SK-MEL-5 (cell line): Measurements from ENCODE around the gene VWC2L. TPM values are rescaled to one million over a fixed set of nuclear protein-coding genes. Genes with fewer than 3 reads are reported as not detected.
A peak's percentile ranks its signal among the peaks of the same experiment; 100 is the strongest.

Experiments
- DNase-seq: peaks from one replicate; pipeline ENCODE4 v3.0.0-alpha.2; 2016; ENCODE audit warnings: low read depth, low spot score
- in situ Hi-C: cut with HindIII; loops from 2 replicates; pipeline ENCODE4 v1.10.0; 2016; ENCODE audit warnings: low sequenced_read_pairs, high pct_unique_total_duplicates, low pct_unique_long_range_greater_than_20kb
- polyA plus RNA-seq, 2 experiments: library from polyadenylated mRNA; depleted of rRNA; stranded (reverse); fragments of >200 nt; gene quantifications; 2 replicates each; pipeline ENCODE4 v1.2.3, GENCODE V29; 2015
- total RNA-seq: library from RNA; depleted of rRNA; stranded (reverse); fragments of >200 nt; shearing (Covaris generic); gene quantifications from 2 replicates; pipeline ENCODE4 v1.2.3, GENCODE V29; 2014; rRNA removed

VWC2L gene
- total RNA-seq, result not detected in 2 replicates
- polyA plus RNA-seq (2015; cell fraction: cytosol; rRNA removed), result not detected in 2 replicates
- not detected in 2 replicates for polyA plus RNA-seq (2015; cell fraction: nucleus; rRNA removed)

DNA sequence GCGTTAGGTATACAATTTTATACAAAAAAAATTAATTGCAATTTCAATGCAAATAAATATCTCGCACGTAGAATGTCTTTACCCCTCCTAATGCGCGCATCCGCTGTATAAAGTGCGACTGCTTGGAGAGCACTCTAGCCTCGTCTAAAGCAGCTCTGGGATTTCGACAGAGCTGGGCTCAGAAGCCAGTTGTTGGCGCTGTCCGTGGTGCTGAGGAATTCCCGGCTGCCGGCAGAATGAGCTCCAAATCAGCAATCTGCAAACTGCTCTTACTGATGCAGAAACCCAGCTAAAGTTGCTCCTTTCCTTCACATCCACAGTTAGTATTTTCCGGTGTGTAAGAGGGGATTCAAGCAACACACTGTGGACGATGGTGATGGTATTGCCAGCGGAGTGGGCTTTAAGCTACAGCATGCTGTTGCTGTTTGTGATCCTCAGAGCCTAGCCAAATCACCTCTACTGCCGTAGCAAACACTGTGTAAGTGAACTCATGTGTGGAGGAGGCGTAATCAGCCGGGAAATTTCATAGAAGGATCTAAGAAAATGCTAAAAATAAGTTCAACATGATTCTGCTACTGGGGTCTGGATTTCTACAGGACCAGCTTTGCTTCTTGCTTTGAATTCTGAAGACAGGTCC lies at the start of gene VWC2L:
Gene VWC2L (plus strand): TSS at position 137 of the 637 bp plus-strand sequence. CDS start 3,140 bp downstream, outside the sequence.
- in situ Hi-C loops, result no loop called here
- DNase-seq, result peak; percentile 64

DNA sequence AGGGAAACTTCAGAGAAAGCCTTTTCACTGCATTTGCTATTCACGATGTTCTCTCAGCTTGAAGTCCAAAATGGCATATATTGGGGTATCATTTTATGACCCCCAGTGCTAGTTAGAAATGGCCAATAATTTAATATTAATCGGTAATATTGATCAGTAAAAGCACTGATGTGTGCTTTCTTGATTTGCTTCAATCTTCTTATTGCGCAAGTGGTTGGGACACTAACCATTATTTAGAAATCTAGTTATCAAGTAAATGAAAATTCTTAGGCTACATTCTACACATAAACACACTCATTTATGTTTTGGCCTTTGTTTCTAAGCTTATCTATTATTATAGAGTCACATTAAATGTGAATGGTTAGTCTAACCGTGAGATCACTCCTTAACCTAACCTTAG lies 49.7 kb upstream of the VWC2L start:
- in situ Hi-C loops, result no loop called here
- DNase-seq, result no peak

DNA sequence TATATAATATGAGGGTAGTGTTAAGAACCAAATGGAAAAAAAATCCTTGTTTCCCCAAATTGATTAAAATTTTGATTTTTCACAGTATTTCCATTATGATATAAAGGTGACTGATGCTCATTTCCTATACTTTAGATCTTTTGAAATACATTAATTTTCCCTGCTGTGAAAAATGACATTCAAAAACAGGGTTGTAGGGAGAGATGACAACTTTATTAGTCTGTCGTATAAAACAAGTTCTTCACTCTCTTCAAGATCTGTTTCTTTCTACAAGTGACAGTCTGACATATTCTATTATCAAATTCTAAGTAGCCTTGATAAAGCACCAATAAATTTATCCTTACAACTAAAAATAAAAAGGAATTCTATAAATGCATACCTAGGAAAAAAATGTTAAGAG lies 45.3 kb upstream of the VWC2L start:
- in situ Hi-C loops, result no loop called here
- DNase-seq, result no peak

DNA sequence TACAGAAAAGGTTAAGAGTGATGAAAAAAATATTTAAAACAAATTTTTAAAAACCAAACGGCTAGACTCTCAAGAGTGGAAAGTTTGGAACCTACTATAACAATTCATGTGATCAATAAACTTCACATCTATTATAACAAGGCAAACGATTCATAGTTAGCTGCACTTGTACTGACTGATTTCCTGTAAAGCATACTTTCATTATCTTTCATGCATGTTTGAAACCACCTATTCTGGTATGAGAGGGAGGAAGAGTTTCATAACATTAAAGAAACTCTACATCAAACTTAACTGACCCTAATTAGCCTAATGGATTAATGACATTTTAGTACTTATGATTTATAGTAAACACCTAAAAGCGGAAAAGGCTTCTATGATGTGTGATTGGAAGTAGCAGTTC lies 43.7 kb upstream of the VWC2L start:
- in situ Hi-C loops, result no loop called here
- no peak for DNase-seq

DNA sequence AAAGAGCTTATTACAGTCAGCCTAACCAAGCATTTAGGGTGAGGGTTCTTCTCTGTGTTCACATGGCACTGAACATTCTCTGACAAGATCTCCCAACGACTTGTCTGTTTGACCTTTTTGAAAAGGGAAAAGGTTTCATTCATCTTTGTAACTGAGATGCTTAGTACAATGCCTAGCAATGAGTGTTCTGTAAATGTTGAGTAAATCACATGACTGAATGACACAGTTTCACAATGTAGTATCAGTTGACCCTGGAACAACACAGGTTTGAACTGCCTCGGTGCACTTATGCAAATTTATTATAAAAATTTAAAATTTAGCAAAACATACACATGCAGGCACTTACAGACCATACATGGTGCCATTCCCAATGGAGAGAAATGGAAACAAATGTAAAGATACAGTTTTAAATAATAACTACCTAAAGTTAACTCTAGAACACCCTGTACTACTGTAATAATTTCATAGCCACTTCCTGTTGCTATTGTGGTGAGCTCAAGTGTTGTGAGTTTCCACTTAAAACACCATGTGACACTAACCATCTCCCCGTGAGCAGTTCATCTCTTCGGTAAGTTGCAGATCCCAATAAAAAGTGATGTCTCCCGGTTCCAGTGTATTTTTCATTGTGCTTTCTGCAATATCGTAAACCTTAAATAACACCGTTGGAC lies 34.1 kb upstream of the VWC2L start:
- in situ Hi-C loops, result no loop called here
- DNase-seq, result peak; percentile 15

DNA sequence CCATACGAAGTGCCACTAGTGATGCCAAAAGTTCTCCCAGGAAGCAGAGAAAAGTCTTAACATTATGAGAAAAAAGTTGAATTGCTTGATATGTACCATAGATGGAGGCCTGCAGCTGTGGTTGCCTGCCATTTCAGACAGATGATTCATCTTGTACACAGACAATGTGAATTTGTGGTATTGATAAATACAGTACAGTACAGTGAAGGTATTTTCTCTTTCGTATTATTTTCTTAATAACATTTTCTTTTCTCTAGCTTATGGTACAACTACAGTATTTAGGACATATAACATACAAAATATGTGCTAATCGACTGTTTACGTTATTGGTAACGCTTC lies 33.6 kb upstream of the VWC2L start:
- in situ Hi-C loops, result no loop called here

DNA sequence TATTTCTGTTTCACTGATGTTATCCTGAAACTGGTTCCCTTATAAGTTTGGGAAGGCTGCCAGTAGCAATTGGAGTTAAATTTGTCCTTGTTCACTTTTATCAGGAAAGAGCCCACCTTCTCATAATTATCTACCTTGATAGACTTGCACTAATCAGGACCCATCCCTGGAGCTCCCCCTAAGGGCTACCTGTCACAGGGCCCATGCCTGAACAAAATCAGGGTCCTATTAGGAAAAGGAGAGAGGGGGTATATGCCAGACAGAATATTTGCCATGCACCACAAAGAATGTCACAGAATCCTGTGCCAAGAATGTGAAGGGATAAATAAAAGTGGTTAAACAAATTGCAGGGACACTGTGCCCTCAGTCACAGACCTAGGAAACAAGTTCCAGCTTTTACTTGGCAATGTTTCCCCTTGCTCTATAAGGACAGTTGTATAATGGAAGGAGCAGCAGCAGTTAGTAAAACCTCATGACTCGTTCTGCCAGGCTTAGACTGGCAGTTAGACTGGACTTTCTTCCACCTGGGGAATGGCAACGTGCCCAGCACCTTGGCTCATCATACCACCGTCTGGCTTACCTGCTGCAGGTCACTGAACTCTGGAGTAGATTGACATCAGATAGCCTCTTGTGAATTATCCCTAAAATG lies 32.3 kb upstream of the VWC2L start:
- no peak for DNase-seq
- in situ Hi-C loops, result no loop called here

More for the DNA sequence above, 33.6 kb upstream of the VWC2L start:
- no peak for DNase-seq

DNA sequence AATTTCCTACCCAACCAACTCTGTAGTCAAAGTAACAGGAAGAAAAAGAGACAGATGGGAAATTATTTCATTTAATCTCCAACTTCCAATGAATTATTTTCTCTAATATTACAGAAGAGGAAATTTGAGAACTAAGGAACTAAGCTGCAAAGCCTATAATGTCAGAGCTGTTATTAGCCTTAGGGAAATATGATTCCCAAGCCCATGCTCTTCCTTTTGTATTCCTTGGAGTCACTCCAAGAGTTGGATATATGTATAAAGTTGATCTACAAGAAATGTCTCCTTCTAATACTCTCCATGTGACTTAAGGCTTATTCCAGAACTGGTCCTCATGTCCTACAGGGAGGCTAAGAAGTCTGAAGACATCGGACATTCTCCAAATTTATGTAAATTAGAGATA lies 31.6 kb upstream of the VWC2L start:
- DNase-seq, result no peak
- in situ Hi-C loops, result no loop called here

DNA sequence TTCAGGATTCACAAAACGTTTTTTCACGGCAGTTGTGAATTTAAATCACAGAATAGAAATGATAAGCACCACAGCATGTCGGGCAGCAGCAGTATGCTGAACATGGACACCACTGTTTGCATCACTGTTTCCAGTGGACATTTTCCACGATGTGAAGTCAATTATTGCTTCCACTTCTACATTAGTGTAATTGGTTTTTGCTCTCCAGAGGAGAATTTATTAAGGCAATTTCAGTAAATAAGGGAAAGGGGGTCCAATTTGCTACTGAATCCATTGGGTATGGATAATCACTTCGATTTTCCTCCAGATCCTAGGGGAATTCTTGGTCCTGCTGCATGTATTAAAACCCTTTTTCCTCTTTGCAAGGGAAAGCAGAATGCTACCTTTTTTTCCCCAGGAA lies 30.2 kb upstream of the VWC2L start:
- no peak for DNase-seq
- in situ Hi-C loops, result no loop called here

DNA sequence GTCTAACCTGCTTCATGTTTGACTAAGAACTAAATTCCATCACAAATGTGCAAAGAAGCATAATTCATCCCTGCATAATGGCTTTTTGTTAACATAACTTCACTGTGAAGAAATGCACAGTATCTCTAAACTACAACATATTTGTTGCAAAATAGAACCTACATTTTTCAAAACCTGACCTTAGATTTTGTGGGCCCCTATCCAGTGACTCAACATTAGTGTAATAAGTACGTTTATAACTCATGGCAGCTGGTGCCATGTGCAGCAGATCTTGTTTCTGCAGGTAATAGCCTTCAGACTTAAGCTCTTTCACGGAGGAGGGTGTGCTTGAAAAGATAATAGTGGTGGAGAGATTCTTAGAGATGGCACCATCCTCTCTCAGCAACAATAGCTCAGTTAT lies 28.6 kb upstream of the VWC2L start:
- in situ Hi-C loops, result no loop called here
- DNase-seq, result no peak

DNA sequence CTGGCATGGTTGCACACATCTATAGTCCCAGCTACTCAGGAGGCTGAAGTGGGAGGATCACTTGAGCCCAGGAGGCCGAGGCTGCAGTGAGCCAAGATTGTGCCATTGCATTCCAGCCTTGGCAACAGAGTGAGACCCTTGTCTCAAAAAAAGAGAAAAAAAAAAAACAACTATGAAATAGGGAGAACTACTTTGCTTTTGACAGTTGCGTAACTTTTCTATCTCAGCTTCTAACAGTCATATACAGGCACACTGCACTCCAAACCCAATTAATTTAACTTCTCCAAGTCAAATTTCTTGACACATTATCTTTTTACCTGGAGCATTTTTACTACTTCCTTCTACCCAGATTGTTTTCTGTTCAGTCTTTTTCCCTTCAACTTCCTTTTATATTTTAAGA lies 24.1 kb upstream of the VWC2L start:
- no peak for DNase-seq
- in situ Hi-C loops, result no loop called here

DNA sequence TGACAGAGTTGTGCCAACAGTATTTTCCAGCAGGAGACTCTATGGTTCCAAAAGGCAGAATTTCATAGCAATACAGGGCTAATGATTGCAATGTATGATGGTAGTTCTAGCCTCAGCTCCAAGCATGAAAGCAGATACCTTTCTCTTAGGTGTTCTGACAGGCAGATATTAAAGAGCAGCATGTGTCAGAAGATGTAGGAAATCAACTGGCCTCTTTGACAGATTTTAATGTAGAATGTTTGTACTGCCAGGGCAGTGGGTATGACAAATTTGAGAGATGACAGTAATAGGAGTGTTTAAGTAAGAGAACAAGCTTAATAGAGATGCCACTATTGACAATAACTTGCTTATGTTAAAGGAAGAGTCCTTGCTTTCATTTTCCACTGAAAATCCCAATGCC lies 21.5 kb upstream of the VWC2L start:
- DNase-seq, result no peak
- in situ Hi-C loops, result no loop called here

DNA sequence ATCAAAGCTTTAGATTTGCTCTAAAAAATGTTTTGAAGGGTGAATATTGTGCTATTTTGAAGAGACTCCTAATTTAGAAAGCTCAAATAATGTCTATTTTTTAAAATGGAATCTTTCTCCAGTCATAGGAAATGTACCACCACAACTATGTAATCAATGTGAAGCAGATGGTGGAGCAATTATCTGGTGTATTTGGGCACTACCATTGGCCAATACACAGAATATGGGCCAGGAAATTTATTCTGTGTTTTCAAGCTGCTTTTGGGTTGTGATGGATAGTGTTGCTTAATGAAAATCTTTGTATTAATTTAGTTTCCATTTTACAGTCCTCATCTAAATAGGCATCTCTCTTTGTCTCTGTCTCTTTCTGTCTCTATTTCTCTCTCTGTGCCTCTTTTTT lies 17.1 kb upstream of the VWC2L start:
- in situ Hi-C loops, result no loop called here
- no peak for DNase-seq

DNA sequence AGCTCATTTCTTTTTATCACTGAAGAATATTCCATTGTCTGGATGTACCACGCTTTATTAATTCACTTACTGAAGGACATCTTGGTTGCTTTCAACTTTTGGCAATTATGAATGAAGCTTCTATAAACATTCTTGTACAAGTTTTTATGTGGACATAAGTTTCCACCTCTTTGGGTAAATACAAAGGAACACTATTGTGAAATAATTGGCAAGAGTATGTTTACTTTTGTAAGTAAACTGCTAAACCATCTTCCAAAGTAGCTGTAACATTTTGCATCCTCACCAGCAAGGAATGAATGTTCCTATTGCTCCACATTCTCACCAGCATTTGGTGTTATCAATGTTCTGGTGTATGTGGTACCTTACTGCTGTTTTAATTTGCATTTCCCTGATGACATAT lies 15.8 kb upstream of the VWC2L start:
- in situ Hi-C loops, result no loop called here
- no peak for DNase-seq

DNA sequence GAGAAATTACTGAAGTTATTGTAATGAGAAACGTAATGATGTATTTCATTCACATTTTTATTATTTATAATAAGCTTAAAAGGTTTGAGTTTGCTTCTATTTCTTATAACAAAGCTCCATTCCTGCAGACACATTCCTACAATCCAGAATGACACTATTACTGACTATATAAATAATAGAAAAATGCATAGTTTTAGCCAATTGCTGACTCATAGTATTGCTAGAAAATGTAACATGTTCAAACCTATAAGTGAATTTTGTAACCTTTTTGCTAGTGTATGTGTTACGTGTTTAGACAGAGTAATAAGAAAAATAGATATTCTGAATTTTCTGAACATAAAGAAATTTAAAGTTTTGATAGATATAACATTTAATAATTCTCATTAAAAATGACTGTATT lies 9.3 kb upstream of the VWC2L start:
- no peak for DNase-seq
- in situ Hi-C loops, result no loop called here

DNA sequence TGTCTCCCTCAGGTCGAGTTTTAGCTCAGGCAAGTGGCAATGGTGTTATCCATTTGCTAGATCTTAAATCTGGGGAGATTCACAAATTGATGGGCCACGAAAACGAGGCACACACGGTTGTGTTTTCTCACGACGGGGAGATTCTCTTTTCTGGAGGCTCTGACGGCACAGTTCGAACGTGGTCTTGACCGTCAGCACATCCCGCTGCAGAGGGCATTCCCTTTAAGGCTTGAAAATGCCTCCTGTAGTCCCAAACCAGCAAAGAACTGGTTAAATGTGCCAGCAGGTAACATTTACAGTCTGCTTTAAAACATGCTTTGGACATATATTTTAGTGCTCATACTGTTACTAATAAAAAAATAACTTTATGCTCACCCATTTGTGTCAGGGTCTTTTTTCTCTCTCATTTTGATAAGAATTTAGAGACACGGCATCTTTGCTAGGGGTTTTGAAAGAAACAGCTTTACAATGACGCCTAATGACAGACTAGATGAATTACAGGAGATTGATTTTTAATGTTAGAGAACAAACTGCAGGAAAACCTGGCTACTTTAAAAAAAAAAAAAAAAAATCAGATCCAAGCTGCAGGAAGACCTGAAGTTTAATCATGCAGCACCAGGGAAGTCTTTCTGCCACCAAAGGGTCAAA lies 602 bp upstream of the VWC2L start:
- DNase-seq, result peak; percentile 2
- in situ Hi-C loops, result no loop called here

DNA sequence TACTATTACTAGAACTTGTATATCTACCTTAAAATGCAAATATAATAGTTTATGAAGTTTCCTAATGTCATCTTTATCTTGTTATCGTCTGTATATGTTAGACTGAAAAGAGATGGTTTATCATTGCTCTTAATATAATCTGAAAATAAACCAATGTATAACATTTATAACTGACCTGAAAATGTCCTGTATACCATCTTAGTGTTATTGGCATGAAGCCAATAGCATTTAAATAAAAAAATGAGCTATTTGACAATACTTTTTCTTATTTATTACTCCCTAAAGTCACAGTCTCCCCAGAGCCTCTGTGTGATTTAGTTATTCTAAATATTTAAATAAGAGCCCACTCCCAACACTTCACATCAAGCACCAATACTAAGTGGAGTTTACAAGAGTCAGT lies 1.8 kb downstream of the VWC2L start:
- in situ Hi-C loops, result no loop called here
- DNase-seq, result no peak

DNA sequence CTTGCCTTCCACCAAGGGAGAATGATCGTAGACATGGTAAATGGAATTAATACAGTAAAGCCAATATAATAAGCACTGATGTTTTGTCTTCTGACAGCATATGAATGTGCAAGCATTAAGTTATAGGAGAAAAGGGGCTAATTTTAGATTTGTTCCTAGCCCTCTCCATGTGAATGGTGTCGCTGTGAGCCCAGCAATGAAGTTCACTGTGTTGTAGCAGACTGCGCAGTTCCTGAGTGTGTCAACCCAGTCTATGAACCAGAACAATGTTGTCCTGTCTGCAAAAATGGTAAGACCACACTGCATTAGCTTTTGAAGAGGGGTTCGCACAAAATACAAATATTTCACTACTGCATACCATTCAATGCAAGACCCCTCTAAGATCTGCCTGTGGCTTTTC lies 25.6 kb downstream of the VWC2L start:
- peak; percentile 58 for DNase-seq
- in situ Hi-C loops, result no loop called here
